ENCODE data around the gene LMLN.

DNA sequence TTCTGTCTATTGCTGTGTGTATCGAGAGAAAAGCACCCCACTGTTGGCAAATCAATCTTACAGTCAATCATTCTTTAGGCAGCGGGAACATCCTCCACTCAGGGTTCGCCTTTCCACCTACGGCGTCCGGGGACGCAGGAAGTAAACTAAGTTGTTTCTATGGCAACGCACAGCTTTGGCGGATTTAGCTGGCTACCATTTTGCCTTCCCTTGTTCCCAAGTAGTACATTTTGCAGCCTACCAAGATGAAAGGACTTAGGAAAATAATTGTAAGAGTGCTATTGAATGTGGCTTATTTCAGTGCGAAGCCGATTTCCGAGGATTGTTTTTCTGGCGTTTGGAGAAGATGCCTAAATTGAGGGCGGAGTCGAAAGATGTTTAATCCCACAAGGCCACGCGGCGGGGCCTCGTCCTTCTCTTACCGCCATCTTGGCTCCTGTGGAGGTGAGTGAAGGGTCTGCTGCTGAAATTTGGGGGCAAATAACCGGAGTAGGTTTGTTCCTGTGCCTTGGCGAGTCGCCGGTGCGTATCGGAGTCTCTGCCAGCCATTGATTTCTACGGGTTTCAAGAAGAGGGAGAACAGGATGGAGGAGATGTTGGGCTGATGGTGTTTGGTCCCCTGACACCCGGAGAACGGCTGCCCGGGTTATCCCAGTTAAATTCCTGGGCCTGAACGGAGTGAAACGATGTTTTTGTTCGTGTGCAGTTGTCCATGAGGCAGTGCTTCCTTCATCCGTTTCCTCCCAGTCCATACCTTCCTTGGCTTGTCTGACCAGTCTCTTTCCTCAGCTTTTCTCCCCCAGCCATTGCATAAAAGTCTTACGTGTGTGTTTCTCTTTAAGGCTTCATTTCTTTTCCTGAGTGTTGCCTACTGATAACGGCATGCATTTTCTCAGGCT lies 10.0 kb upstream of the LMLN start, which contains the start of gene RPL35A:
- TF ChIP-seq POLR2A (IDR thresholded peaks at IDR 0.05) (peak in 1 of 2 donors; percentile 80), POLR2AphosphoS5 (IDR thresholded peaks at IDR 0.05; ENCODE audit: insufficient read depth in 1 of 2, low read depth in 1 of 2) (peak; percentile 94 to 98)
